HepG2 (cell line): ENCODE measurements around the gene TAB3. TPM values are rescaled to one million over a fixed set of nuclear protein-coding genes. Genes with fewer than 3 reads are reported as not detected.

ENCODE experiments used
- ATAC-seq: fragments of 200-7000 bp; cut with Tn5 transposase; 3 replicates; pipeline ENCODE4 v1.9.1; 2020; ENCODE audit warnings: mild to moderate bottlenecking, moderate library complexity
- BruUV-seq: library from RNA; stranded (reverse); fragments of 400-500 nt; replicated peaks from 2 replicates; lab custom pipeline; 2021; lab: Mats Ljungman, UMichigan
- CTCF ChIA-PET: fragments of 300-600 bp; formaldehyde crosslinking; extraction: SDS; loops from one replicate; lab custom pipeline; 2021; ENCODE audit warnings: low total read pairs, inconsistent platforms, low intra/inter-chr PET ratio; lab: Yijun Ruan, JAX
- POLR2A ChIA-PET: fragments of 350-600 bp; sonication (Branson Sonifier 250); formaldehyde crosslinking; loops from one replicate; lab custom pipeline; 2020; ENCODE audit warnings: antibody characterized with exemption, inconsistent platforms; lab: Yijun Ruan, JAX
- DNase-seq: peaks from one replicate; pipeline ENCODE4 v3.0.0-alpha.2; 2015; ENCODE audit warnings: low spot score
- FAIRE-seq: peaks from 3 replicates; lab custom pipeline; 2011; peaks lifted over from hg19 to GRCh38; lab: Jason Lieb, UNC
- H2AFZ ChIP-seq: one replicate; pipeline ENCODE4 v1.6.1; 2011; ENCODE audit warnings: low read length, inconsistent platforms
- H3K27ac ChIP-seq: fragments of 300-600 bp; 3 replicates; pipeline ENCODE4 v1.8.0; 2011; ENCODE audit warnings: mixed run types, mild to moderate bottlenecking, mixed read lengths, low read length, inconsistent platforms; ENCODE audit not compliant: insufficient read depth; ENCODE audit errors: extremely low read length
- H3K27me3 ChIP-seq, 2 experiments: fragments of 200-600 bp in 1 of 2; 2 replicates in 1 of 2; 3 replicates in 1 of 2; pipeline versions ENCODE4 v1.6.0 to v1.8.0; 2011; ENCODE audit warnings: low read length in 2 of 2, mild to moderate bottlenecking in 2 of 2, moderate library complexity in 2 of 2, inconsistent platforms in 1 of 2; ENCODE audit not compliant: insufficient read depth in 2 of 2, control insufficient read depth in 1 of 2
- H3K36me3 ChIP-seq, 2 experiments: fragments of 200-600 bp in 1 of 2; replicated peaks in 1 of 2; 2 replicates in 1 of 2; 3 replicates in 1 of 2; pipeline versions ENCODE4 v1.5.1 to v1.8.0; 2011; ENCODE audit warnings: low read length in 2 of 2, inconsistent platforms in 1 of 2; ENCODE audit not compliant: insufficient read depth in 2 of 2, control insufficient read depth in 1 of 2
- H3K4me1 ChIP-seq: 2 replicates; pipeline ENCODE4 v1.5.1; 2012; ENCODE audit warnings: low read length, inconsistent platforms; ENCODE audit not compliant: insufficient read depth
- H3K4me2 ChIP-seq: 2 replicates; pipeline ENCODE4 v1.6.0; 2011; ENCODE audit warnings: low read depth, low read length, inconsistent platforms
- H3K4me3 ChIP-seq, 3 experiments: fragments of 200-600 bp in 1 of 3; sonication (generic), shearing (Covaris generic) in 1 of 3; replicated peaks in 1 of 3; 2 replicates each; pipeline ENCODE4 v1.5.1; 2011 to 2016; ENCODE audit warnings: low read length in 3 of 3, inconsistent platforms in 2 of 3, low read depth in 2 of 3, mild to moderate bottlenecking in 2 of 3, control low read depth in 1 of 3, mixed read lengths in 1 of 3; ENCODE audit not compliant: insufficient read depth in 1 of 3
- H3K79me2 ChIP-seq: one replicate; pipeline ENCODE4 v1.6.1; 2011; ENCODE audit warnings: low read length, inconsistent platforms; ENCODE audit not compliant: insufficient read depth
- H3K9ac ChIP-seq: 2 replicates; pipeline ENCODE4 v1.6.0; 2011; ENCODE audit warnings: mild to moderate bottlenecking, low read depth, low read length, inconsistent platforms; ENCODE audit not compliant: insufficient read depth
- H3K9me3 ChIP-seq: 2 replicates; pipeline ENCODE4 v1.5.1; 2012; ENCODE audit warnings: mild to moderate bottlenecking, low read length
- H4K20me1 ChIP-seq: 2 replicates; pipeline ENCODE4 v1.6.0; 2011; ENCODE audit warnings: inconsistent platforms, mild to moderate bottlenecking, low read length, moderate library complexity; ENCODE audit not compliant: insufficient read depth
- FOXP1 ChIP-seq, 2 experiments: fragments of 450-650 bp in 1 of 2; IDR thresholded peaks; 2 replicates each; pipeline ENCODE4 v1.6.1; 2017 to 2018; ENCODE audit warnings: antibody characterized with exemption in 1 of 2
- HNRNPUL1 ChIP-seq: fragments of 200-400 bp; formaldehyde crosslinking; IDR thresholded peaks from 2 replicates; pipeline ENCODE4 v1.6.1; 2017; ENCODE audit warnings: low read depth, mild to moderate bottlenecking, low read length, moderate library complexity
- MZF1 ChIP-seq: sonication (generic); formaldehyde crosslinking; IDR thresholded peaks from 2 replicates; pipeline ENCODE4 v1.8.1; 2023; ENCODE audit warnings: mild to moderate bottlenecking, missing genetic modification reagents, borderline replicate concordance
- SAP130 ChIP-seq: IDR thresholded peaks from 2 replicates; pipeline ENCODE4 v1.6.1; 2016; ENCODE audit warnings: low read depth
- SIX1 ChIP-seq: sonication (generic); formaldehyde crosslinking; IDR thresholded peaks from 2 replicates; pipeline ENCODE4 v1.4.0; 2020; ENCODE audit warnings: missing genetic modification reagents, borderline replicate concordance
- SMYD3 ChIP-seq: sonication (generic); formaldehyde crosslinking; IDR thresholded peaks from 2 replicates; pipeline ENCODE4 v1.8.1; 2023; ENCODE audit warnings: mild to moderate bottlenecking, missing genetic modification reagents
- ZMYM3 ChIP-seq: sonication (generic); formaldehyde crosslinking; IDR thresholded peaks from 2 replicates; pipeline ENCODE4 v1.5.1; 2020; ENCODE audit warnings: mild to moderate bottlenecking, missing genetic modification reagents
- ZNF225 ChIP-seq: sonication (generic); formaldehyde crosslinking; IDR thresholded peaks from 2 replicates; pipeline ENCODE4 v1.4.0; 2020; ENCODE audit warnings: mild to moderate bottlenecking, missing genetic modification reagents
- ZNF251 ChIP-seq: sonication (generic); formaldehyde crosslinking; IDR thresholded peaks from 2 replicates; pipeline ENCODE4 v1.9.0; 2021; ENCODE audit warnings: mild to moderate bottlenecking, missing genetic modification reagents
- WGBS: methylation state at CpG from one replicate; pipeline ENCODE4 v1.1.6; 2017; ENCODE audit warnings: low lambda C conversion rate; 5-methylcytosine and 5-hydroxymethylcytosine counted together
- in situ Hi-C: cut with HindIII; loops from 2 replicates; pipeline ENCODE4 v1.10.0; 2017; ENCODE audit warnings: low pct_unique_long_range_greater_than_20kb; ENCODE audit not compliant: extremely low pct_ligation_motif_present
- intact Hi-C: fragments of 100-400 bp; cut with micrococcal nuclease; formaldehyde crosslinking; loops from one replicate; pipeline ENCODE4 v1.10.0; 2022; ENCODE audit not compliant: unreplicated experiment
- polyA plus RNA-seq, 8 experiments: library from polyadenylated mRNA; depleted of rRNA in 3 of 8; stranded (reverse) in 7 of 8; unstranded in 1 of 8; fragments of >200 nt; fragmentation: Illumina TruSeq in 4 of 8; extraction: Trizol in 4 of 8; gene quantifications; 2 replicates each; pipeline versions ENCODE4 v1.2.1 to v1.2.3, GENCODE V29; 2011 to 2016; ENCODE audit warnings: low read depth in 4 of 8, missing spikeins in 1 of 8, mixed read lengths in 1 of 8; ENCODE audit not compliant: insufficient read depth in 1 of 8
- total RNA-seq, 5 experiments: library from RNA; depleted of rRNA; stranded (reverse); fragments of >200 nt; fragmentation: Illumina TruSeq; extraction: Trizol; gene quantifications; 2 replicates each; pipeline ENCODE4 v1.2.3, GENCODE V29; 2016; ENCODE audit warnings: low read depth in 1 of 5
- TF ChIP-seq, protein P1 (sequence below): sonication (generic); formaldehyde crosslinking; conservative IDR thresholded peaks from 2 replicates; pipeline ENCODE4 v1.8.0; 2022; ENCODE audit warnings: mild to moderate bottlenecking, moderate library complexity, missing genetic modification reagents
- TF ChIP-seq, protein P2 (sequence below): sonication (generic); formaldehyde crosslinking; IDR thresholded peaks from 2 replicates; pipeline ENCODE4 v1.4.0; 2020; ENCODE audit warnings: mild to moderate bottlenecking, low read depth, missing genetic modification reagents
- TF ChIP-seq, protein P3 (sequence below): sonication (generic); formaldehyde crosslinking; IDR thresholded peaks from 2 replicates; pipeline ENCODE4 v1.4.0; 2020; ENCODE audit warnings: missing genetic modification reagents, borderline replicate concordance
- TF ChIP-seq, protein P4 (sequence below): IDR thresholded peaks from 2 replicates; pipeline ENCODE4 v1.4.0; 2020; ENCODE audit warnings: mild to moderate bottlenecking, missing genetic modification reagents
- TF ChIP-seq, protein P5 (sequence below): sonication (generic); formaldehyde crosslinking; IDR thresholded peaks from 2 replicates; pipeline ENCODE4 v1.8.1; 2023; ENCODE audit warnings: mild to moderate bottlenecking, missing genetic modification reagents, borderline replicate concordance

Gene TAB3
- total and polyA plus RNA-seq, 2 of the 13 experiments (the other 11 are each of a cell fraction or from before 2014, with no cell fraction given): 27.2 to 59.8 TPM

DNA sequence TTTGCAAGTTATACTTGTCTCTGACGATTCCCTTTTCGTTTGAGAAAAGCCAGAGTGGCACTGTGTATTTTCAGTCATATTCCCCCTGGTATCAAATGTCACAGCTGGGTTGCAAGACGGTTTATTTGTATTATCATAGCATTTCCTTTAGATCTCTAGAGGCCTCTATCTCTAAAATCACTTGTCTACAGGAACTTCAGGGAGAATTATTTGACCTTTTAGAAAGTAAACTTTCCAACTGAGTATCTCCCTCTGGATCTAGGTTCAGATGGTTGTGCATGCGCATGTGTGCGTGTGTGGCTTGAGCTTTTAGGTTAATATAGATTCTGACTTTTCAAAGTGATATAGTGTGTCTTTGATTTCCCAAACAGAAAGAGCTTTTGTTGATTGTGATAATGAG lies 15.1 kb upstream of the TAB3 start:
- H3K36me3 ChIP-seq: no peaks in the 10 kb centered on the region
- DNase-seq: peak; percentile 85
- H3K79me2 ChIP-seq: no peaks in the 10 kb centered on the region
- H3K27ac ChIP-seq: peak overlapping the region; percentile 84
- H2AFZ ChIP-seq: no peak overlapping the region
- no TSS peak for BruUV-seq
- no peaks in the 10 kb centered on the region for H3K27me3 ChIP-seq
- no peaks in the 10 kb centered on the region for H3K9me3 ChIP-seq
- 0 out of 6 replicates have a peak overlapping the region, but pooled peaks of 1 of the 3 experiments have one; percentile 21 for H3K4me3 ChIP-seq
- peak overlapping the region; percentile 60 for H3K9ac ChIP-seq
- H3K4me2 ChIP-seq: peak overlapping the region; percentile 57
- intact Hi-C loops: loop anchor here (1.0 kb wide), 1 partner anchor 15 kb away; the partner anchor contains the start of gene TAB3
- in situ Hi-C loops: no loop called here
- peaks cover 49% of the 10 kb centered on the region for H3K4me1 ChIP-seq
- POLR2A ChIA-PET: interaction anchor here (1.2 to 1.6 kb wide), 3 partner anchors 15 to 28 kb away, joined by 3 to 6 read pairs (median 5); partner anchors contain the start of gene TAB3
- WGBS: 1% methylated on average over 5 of the region's 5 CpGs
- CTCF ChIA-PET: no interaction called here
- FAIRE-seq: peak; percentile 77
- ATAC-seq: peak; percentile 88
- H4K20me1 ChIP-seq: no peaks in the 10 kb centered on the region
- TF ChIP-seq, protein P1, sequence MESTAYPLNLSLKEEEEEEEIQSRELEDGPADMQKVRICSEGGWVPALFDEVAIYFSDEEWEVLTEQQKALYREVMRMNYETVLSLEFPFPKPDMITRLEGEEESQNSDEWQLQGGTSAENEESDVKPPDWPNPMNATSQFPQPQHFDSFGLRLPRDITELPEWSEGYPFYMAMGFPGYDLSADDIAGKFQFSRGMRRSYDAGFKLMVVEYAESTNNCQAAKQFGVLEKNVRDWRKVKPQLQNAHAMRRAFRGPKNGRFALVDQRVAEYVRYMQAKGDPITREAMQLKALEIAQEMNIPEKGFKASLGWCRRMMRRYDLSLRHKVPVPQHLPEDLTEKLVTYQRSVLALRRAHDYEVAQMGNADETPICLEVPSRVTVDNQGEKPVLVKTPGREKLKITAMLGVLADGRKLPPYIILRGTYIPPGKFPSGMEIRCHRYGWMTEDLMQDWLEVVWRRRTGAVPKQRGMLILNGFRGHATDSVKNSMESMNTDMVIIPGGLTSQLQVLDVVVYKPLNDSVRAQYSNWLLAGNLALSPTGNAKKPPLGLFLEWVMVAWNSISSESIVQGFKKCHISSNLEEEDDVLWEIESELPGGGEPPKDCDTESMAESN (CRISPR knock-in tag): no peak
- no peak for TF ChIP-seq FOXP1 (IDR thresholded peaks at IDR 0.05)
- peak; percentile 52; the same call in 1 of the 2 replicates for TF ChIP-seq FOXP1 (CRISPR knock-in tag; IDR thresholded peaks at IDR 0.05)
- TF ChIP-seq MZF1 (CRISPR knock-in tag): no peak
- no peak for TF ChIP-seq SMYD3
- TF ChIP-seq, protein P2, sequence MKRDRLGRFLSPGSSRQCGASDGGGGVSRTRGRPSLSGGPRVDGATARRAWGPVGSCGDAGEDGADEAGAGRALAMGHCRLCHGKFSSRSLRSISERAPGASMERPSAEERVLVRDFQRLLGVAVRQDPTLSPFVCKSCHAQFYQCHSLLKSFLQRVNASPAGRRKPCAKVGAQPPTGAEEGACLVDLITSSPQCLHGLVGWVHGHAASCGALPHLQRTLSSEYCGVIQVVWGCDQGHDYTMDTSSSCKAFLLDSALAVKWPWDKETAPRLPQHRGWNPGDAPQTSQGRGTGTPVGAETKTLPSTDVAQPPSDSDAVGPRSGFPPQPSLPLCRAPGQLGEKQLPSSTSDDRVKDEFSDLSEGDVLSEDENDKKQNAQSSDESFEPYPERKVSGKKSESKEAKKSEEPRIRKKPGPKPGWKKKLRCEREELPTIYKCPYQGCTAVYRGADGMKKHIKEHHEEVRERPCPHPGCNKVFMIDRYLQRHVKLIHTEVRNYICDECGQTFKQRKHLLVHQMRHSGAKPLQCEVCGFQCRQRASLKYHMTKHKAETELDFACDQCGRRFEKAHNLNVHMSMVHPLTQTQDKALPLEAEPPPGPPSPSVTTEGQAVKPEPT (CRISPR knock-in tag): no peak
- no peak for TF ChIP-seq ZNF225 (CRISPR knock-in tag)
- no peak for TF ChIP-seq HNRNPUL1
- TF ChIP-seq SAP130 (CRISPR knock-in tag): peak; percentile 35
- peak; percentile 98 for TF ChIP-seq SIX1
- TF ChIP-seq, protein P3, sequence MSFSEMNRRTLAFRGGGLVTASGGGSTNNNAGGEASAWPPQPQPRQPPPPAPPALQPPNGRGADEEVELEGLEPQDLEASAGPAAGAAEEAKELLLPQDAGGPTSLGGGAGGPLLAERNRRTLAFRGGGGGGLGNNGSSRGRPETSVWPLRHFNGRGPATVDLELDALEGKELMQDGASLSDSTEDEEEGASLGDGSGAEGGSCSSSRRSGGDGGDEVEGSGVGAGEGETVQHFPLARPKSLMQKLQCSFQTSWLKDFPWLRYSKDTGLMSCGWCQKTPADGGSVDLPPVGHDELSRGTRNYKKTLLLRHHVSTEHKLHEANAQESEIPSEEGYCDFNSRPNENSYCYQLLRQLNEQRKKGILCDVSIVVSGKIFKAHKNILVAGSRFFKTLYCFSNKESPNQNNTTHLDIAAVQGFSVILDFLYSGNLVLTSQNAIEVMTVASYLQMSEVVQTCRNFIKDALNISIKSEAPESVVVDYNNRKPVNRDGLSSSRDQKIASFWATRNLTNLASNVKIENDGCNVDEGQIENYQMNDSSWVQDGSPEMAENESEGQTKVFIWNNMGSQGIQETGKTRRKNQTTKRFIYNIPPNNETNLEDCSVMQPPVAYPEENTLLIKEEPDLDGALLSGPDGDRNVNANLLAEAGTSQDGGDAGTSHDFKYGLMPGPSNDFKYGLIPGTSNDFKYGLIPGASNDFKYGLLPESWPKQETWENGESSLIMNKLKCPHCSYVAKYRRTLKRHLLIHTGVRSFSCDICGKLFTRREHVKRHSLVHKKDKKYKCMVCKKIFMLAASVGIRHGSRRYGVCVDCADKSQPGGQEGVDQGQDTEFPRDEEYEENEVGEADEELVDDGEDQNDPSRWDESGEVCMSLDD (CRISPR knock-in tag): no peak
- TF ChIP-seq, protein P4, sequence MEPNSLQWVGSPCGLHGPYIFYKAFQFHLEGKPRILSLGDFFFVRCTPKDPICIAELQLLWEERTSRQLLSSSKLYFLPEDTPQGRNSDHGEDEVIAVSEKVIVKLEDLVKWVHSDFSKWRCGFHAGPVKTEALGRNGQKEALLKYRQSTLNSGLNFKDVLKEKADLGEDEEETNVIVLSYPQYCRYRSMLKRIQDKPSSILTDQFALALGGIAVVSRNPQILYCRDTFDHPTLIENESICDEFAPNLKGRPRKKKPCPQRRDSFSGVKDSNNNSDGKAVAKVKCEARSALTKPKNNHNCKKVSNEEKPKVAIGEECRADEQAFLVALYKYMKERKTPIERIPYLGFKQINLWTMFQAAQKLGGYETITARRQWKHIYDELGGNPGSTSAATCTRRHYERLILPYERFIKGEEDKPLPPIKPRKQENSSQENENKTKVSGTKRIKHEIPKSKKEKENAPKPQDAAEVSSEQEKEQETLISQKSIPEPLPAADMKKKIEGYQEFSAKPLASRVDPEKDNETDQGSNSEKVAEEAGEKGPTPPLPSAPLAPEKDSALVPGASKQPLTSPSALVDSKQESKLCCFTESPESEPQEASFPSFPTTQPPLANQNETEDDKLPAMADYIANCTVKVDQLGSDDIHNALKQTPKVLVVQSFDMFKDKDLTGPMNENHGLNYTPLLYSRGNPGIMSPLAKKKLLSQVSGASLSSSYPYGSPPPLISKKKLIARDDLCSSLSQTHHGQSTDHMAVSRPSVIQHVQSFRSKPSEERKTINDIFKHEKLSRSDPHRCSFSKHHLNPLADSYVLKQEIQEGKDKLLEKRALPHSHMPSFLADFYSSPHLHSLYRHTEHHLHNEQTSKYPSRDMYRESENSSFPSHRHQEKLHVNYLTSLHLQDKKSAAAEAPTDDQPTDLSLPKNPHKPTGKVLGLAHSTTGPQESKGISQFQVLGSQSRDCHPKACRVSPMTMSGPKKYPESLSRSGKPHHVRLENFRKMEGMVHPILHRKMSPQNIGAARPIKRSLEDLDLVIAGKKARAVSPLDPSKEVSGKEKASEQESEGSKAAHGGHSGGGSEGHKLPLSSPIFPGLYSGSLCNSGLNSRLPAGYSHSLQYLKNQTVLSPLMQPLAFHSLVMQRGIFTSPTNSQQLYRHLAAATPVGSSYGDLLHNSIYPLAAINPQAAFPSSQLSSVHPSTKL (CRISPR knock-in tag): peak; percentile 62; the same call in 1 of the 2 replicates
- no peak for TF ChIP-seq ZNF251 (CRISPR knock-in tag)
- TF ChIP-seq, protein P5, sequence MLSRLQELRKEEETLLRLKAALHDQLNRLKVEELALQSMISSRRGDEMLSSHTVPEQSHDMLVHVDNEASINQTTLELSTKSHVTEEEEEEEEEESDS (CRISPR knock-in tag): no peak
- TF ChIP-seq ZMYM3 (CRISPR knock-in tag): no peak
